PC-3 (cell line): ENCODE data around the gene USH1G.

Experiments used
- EZH2 ChIP-seq: fragments of 300-600 bp; sonication (generic); IDR thresholded peaks from one replicate; pipeline ENCODE4 v1.6.1; 2017; ENCODE audit warnings: antibody characterized with exemption, mild to moderate bottlenecking, low read length; ENCODE audit not compliant: unreplicated experiment
- EZH2phosphoT487 ChIP-seq: fragments of 300-600 bp; sonication (generic); IDR thresholded peaks from 2 replicates; pipeline ENCODE4 v1.6.1; 2018; ENCODE audit warnings: mild to moderate bottlenecking, antibody characterized with exemption, low read length, borderline replicate concordance
- TF ChIP-seq, protein P1 (sequence below): fragments of 300-600 bp; sonication (generic); conservative IDR thresholded peaks from 2 replicates; pipeline ENCODE4 v1.5.1; 2017; ENCODE audit warnings: antibody characterized with exemption, low read depth, mild to moderate bottlenecking, low read length

DNA sequence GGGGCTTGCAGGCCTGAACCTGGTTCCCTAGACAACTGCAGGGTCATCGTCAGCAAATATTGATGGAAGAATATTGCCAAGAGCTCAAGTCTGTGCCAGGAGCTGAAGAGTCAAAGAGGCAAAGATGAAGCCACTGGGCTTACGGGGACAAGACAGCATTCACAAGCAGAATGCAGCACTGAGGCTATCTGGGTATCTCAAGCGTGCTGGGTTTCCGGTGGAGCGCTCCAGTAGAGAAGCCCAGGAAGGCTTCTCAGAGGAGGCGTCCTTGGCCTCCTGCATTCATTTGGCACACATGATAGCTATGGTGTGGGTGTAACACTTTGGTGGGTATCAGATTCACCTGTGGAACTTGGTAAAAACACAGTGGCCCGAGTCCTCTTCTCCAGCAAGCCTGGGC, 32.5 kb downstream of the USH1G start:
- TF ChIP-seq, protein P1, sequence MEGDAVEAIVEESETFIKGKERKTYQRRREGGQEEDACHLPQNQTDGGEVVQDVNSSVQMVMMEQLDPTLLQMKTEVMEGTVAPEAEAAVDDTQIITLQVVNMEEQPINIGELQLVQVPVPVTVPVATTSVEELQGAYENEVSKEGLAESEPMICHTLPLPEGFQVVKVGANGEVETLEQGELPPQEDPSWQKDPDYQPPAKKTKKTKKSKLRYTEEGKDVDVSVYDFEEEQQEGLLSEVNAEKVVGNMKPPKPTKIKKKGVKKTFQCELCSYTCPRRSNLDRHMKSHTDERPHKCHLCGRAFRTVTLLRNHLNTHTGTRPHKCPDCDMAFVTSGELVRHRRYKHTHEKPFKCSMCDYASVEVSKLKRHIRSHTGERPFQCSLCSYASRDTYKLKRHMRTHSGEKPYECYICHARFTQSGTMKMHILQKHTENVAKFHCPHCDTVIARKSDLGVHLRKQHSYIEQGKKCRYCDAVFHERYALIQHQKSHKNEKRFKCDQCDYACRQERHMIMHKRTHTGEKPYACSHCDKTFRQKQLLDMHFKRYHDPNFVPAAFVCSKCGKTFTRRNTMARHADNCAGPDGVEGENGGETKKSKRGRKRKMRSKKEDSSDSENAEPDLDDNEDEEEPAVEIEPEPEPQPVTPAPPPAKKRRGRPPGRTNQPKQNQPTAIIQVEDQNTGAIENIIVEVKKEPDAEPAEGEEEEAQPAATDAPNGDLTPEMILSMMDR: no peak
- TF ChIP-seq EZH2 (no peak), EZH2phosphoT487 (no peak)
